ENCODE results near the gene TSPAN18.

DNA sequence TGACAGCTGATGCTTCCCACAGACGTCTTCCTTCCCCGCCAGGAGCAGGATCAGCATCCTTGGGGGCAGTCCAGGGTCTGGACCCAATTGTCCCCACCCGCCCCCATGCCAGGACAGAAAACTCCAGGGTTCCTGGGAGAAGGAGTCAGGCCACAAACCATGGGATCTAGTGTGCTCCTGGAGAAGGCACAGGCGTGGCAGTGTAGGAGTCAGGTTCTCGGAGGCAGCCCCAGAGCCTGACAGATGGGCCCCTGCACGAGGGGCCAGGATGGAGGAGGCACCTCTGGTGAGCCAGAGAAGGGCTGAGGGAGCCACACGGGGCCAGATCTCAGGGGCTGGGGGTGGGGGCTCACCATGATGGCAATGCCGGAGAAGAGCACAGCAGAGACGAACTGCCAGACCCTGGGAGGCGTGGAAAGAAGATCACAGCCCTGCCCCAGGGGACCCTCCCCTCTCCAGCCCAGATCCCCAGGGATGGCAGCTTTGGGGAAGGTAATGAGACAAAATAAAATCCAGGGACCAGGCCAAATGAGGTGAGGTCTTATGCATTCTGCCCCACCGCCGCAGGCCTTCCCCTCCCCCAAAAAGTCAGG, 210.3 kb downstream of the TSPAN18 start:
- TF ChIP-seq CTCF (IDR thresholded peaks at IDR 0.05) (no peak), POLR2A (IDR thresholded peaks at IDR 0.05) (no peak)

Measured in tibial nerve (tissue), 3 donors.